K562 (cell line): ENCODE measurements around the gene FBXW7. TPM values are rescaled to one million over a fixed set of nuclear protein-coding genes. Genes with fewer than 3 reads are reported as not detected.

ENCODE experiments used
- ATAC-seq: fragments of 200-7000 bp; cut with Tn5 transposase; 3 replicates; pipeline ENCODE4 v1.9.1; 2020; ENCODE audit warnings: moderate library complexity
- BruUV-seq: library from RNA; stranded (reverse); fragments of 400-500 nt; replicated peaks from 2 replicates; lab custom pipeline; 2021; lab: Mats Ljungman, UMichigan
- CTCF ChIA-PET: fragments of 300-600 bp; formaldehyde crosslinking; extraction: SDS; loops from one replicate; lab custom pipeline; 2021; ENCODE audit warnings: low intra/inter-chr PET ratio; lab: Yijun Ruan, JAX
- POLR2A ChIA-PET: fragments of 300-600, 350-650 bp; sonication (Branson Sonifier 250); formaldehyde crosslinking; extraction: SDS; loops from one replicate; lab custom pipeline; 2021; ENCODE audit warnings: antibody characterized with exemption, inconsistent platforms; lab: Yijun Ruan, JAX
- DNase-seq, 4 experiments: peaks; one replicate each; pipeline versions ENCODE4 v3.0.0 to v3.0.0-alpha.2; 2011 to 2018; ENCODE audit warnings: low spot score in 3 of 4, mixed read lengths in 3 of 4; ENCODE audit errors: extremely low read depth in 1 of 4
- FAIRE-seq: peaks from 2 replicates; lab custom pipeline; 2011; peaks lifted over from hg19 to GRCh38; lab: Jason Lieb, UNC
- H2AFZ ChIP-seq: 2 replicates; pipeline ENCODE4 v1.6.0; 2011; ENCODE audit warnings: low read depth, low read length, control low read depth, inconsistent platforms
- H3K27ac ChIP-seq: fragments of 200-600 bp; 3 replicates; pipeline ENCODE4 v1.8.0; 2011; ENCODE audit warnings: low read depth, mild to moderate bottlenecking, control low read depth, inconsistent platforms, low read length, moderate library complexity, mixed read lengths; ENCODE audit errors: extremely low read depth
- H3K27me3 ChIP-seq, 2 experiments: fragments of 300-600 bp in 1 of 2; 2 replicates in 1 of 2; 3 replicates in 1 of 2; pipeline versions ENCODE4 v1.6.0 to v1.8.0; 2011; ENCODE audit warnings: inconsistent platforms in 2 of 2, low read length in 2 of 2, mild to moderate bottlenecking in 1 of 2, mixed read lengths in 1 of 2, moderate library complexity in 1 of 2; ENCODE audit not compliant: control insufficient read depth in 2 of 2, insufficient read depth in 2 of 2
- H3K36me3 ChIP-seq: fragments of 300-600 bp; 3 replicates; pipeline ENCODE4 v1.8.0; 2011; ENCODE audit warnings: mild to moderate bottlenecking, low read length, inconsistent platforms; ENCODE audit not compliant: control insufficient read depth, insufficient read depth
- H3K4me1 ChIP-seq, 2 experiments: fragments of 200-600 bp in 1 of 2; replicated peaks in 1 of 2; 2 replicates in 1 of 2; 3 replicates in 1 of 2; pipeline versions ENCODE4 v1.5.1 to v1.8.0; 2011; ENCODE audit warnings: inconsistent platforms in 2 of 2, low read length in 2 of 2, mild to moderate bottlenecking in 1 of 2, mixed read lengths in 1 of 2, moderate library complexity in 1 of 2; ENCODE audit not compliant: control insufficient read depth in 2 of 2, insufficient read depth in 2 of 2
- H3K4me2 ChIP-seq: 2 replicates; pipeline ENCODE4 v1.6.1; 2011; ENCODE audit warnings: low read length, control low read depth, inconsistent platforms, mixed read lengths; ENCODE audit not compliant: insufficient read depth
- H3K4me3 ChIP-seq: fragments of 200-600 bp; sonication (generic), shearing (Covaris generic); 2 replicates; pipeline ENCODE4 v1.5.1; 2016; ENCODE audit warnings: control low read depth, inconsistent platforms
- H3K79me2 ChIP-seq: fragments of 200-600 bp; 3 replicates; pipeline ENCODE4 v1.8.0; 2011; ENCODE audit warnings: low read length, inconsistent platforms; ENCODE audit not compliant: control insufficient read depth, insufficient read depth
- H3K9ac ChIP-seq, 2 experiments: 2 replicates each; pipeline versions ENCODE4 v1.6.0 to v1.6.1; 2011; ENCODE audit warnings: low read depth in 2 of 2, low read length in 2 of 2, control low read depth in 1 of 2, inconsistent platforms in 1 of 2, mild to moderate bottlenecking in 1 of 2, mixed read lengths in 1 of 2; ENCODE audit not compliant: insufficient read depth in 1 of 2
- H3K9me1 ChIP-seq: one replicate; pipeline ENCODE4 v1.6.0; 2011; ENCODE audit warnings: inconsistent platforms, mild to moderate bottlenecking, low read length, moderate library complexity; ENCODE audit not compliant: control insufficient read depth, insufficient read depth
- H3K9me3 ChIP-seq: replicated peaks from 2 replicates; pipeline ENCODE4 v1.5.1; 2011; ENCODE audit warnings: low read depth, low read length, inconsistent platforms; ENCODE audit not compliant: control insufficient read depth, insufficient read depth
- H4K20me1 ChIP-seq: replicated peaks from 2 replicates; pipeline ENCODE4 v1.6.1; 2011; ENCODE audit warnings: low read length, inconsistent platforms, mixed read lengths; ENCODE audit not compliant: control insufficient read depth, insufficient read depth
- EWSR1 ChIP-seq: fragments of 450-650 bp; IDR thresholded peaks from 2 replicates; pipeline ENCODE4 v1.6.1; 2018; ENCODE audit warnings: borderline replicate concordance, mild to moderate bottlenecking, low read depth, moderate library complexity; ENCODE audit not compliant: partially characterized antibody
- NR2C2 ChIP-seq, 2 experiments: fragments of 200-800 bp in 1 of 2; sonication (Bioruptor generic) in 1 of 2; sonication (generic) in 1 of 2; formaldehyde crosslinking in 1 of 2; IDR thresholded peaks; 2 replicates each; pipeline versions ENCODE4 v1.6.1 to v1.8.0; 2016 to 2022; ENCODE audit warnings: mild to moderate bottlenecking in 1 of 2, missing compliant biosample characterization in 1 of 2, missing genetic modification characterization in 1 of 2, missing genetic modification reagents in 1 of 2
- WGBS: fragments of 100-300 bp; shearing (Covaris generic); methylation state at CpG from one replicate; pipeline ENCODE4 v1.1.6; 2016; ENCODE audit warnings: low coverage, mixed read lengths; ENCODE audit not compliant: insufficient coverage; ENCODE audit errors: missing lambda C conversion rate; 5-methylcytosine and 5-hydroxymethylcytosine counted together
- in situ Hi-C: fragments of 300-500 bp; cut with MboI; formaldehyde crosslinking; loops from 4 replicates; pipeline ENCODE4 v1.15.0; 2018; ENCODE audit warnings: inconsistent platforms, mixed read lengths
- intact Hi-C: fragments of 100-400 bp; cut with micrococcal nuclease; formaldehyde crosslinking; loops from 2 replicates; pipeline ENCODE4 v1.14.2; 2022
- polyA plus RNA-seq, 8 experiments: library from polyadenylated mRNA; depleted of rRNA in 4 of 8; stranded (reverse) in 5 of 8; unstranded in 3 of 8; fragments of >200 nt; fragmentation: Nextera tagmentation in 2 of 8; fragmentation: Illumina TruSeq in 1 of 8; extraction: Ambion mirVana in 2 of 8; extraction: Trizol in 1 of 8; gene quantifications; 2 replicates each; pipeline versions ENCODE4 v1.2.1 to v1.2.3, GENCODE V29; 2011 to 2014; ENCODE audit warnings: inconsistent platforms in 1 of 8, missing spikeins in 1 of 8
- total RNA-seq, 7 experiments: library from RNA; depleted of rRNA in 6 of 7; stranded (reverse); fragments of >200 nt in 6 of 7; fragmentation: Illumina TruSeq in 2 of 7; extraction: Trizol in 2 of 7; gene quantifications; 2 replicates each; pipeline versions ENCODE4 v1.2.1 to v1.2.3, GENCODE V29; 2011 to 2021; ENCODE audit warnings: low replicate concordance in 1 of 7
- TF ChIP-seq, protein P1 (sequence below): sonication (generic); IDR thresholded peaks from 2 replicates; pipeline ENCODE4 v1.6.1; 2016
- TF ChIP-seq, protein P2 (sequence below): fragments of 450-650 bp; IDR thresholded peaks from 2 replicates; pipeline ENCODE4 v1.6.1; 2016; ENCODE audit warnings: mild to moderate bottlenecking, moderate library complexity

Gene FBXW7
- total and polyA plus RNA-seq, 9 of the 15 experiments (the other 6 are each of a cell fraction or from before 2014, with no cell fraction given): 6.8 to 44.2 (median 16.4) TPM

DNA sequence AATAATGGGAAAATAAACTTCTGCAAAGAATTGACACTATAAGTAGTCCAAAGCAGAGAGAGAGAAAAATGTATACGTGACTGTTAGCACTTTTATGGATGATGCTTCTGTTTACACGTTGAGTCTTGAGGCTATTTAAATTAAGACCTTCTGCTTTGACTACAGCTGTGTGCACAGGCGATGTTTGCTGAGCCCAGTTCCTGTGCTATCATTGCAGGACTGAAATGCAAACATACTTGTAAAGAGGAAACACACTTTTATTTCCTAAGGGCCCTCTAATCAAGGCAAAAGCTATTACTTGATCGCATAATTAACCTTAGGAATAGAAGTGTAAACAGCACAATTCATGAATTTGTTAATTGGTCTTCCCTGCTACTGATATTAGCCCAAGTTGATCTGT, 226.9 kb downstream of the FBXW7 start:
- no peak for FAIRE-seq
- TF ChIP-seq EWSR1 (no peak), NR2C2 (CRISPR knock-in tag; IDR thresholded peaks at IDR 0.05) (no peak), NR2C2 (tag; IDR thresholded peaks at IDR 0.05) (no peak)
- TF ChIP-seq, protein P1, sequence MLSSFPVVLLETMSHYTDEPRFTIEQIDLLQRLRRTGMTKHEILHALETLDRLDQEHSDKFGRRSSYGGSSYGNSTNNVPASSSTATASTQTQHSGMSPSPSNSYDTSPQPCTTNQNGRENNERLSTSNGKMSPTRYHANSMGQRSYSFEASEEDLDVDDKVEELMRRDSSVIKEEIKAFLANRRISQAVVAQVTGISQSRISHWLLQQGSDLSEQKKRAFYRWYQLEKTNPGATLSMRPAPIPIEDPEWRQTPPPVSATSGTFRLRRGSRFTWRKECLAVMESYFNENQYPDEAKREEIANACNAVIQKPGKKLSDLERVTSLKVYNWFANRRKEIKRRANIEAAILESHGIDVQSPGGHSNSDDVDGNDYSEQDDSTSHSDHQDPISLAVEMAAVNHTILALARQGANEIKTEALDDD: no peak
- TF ChIP-seq, protein P2, sequence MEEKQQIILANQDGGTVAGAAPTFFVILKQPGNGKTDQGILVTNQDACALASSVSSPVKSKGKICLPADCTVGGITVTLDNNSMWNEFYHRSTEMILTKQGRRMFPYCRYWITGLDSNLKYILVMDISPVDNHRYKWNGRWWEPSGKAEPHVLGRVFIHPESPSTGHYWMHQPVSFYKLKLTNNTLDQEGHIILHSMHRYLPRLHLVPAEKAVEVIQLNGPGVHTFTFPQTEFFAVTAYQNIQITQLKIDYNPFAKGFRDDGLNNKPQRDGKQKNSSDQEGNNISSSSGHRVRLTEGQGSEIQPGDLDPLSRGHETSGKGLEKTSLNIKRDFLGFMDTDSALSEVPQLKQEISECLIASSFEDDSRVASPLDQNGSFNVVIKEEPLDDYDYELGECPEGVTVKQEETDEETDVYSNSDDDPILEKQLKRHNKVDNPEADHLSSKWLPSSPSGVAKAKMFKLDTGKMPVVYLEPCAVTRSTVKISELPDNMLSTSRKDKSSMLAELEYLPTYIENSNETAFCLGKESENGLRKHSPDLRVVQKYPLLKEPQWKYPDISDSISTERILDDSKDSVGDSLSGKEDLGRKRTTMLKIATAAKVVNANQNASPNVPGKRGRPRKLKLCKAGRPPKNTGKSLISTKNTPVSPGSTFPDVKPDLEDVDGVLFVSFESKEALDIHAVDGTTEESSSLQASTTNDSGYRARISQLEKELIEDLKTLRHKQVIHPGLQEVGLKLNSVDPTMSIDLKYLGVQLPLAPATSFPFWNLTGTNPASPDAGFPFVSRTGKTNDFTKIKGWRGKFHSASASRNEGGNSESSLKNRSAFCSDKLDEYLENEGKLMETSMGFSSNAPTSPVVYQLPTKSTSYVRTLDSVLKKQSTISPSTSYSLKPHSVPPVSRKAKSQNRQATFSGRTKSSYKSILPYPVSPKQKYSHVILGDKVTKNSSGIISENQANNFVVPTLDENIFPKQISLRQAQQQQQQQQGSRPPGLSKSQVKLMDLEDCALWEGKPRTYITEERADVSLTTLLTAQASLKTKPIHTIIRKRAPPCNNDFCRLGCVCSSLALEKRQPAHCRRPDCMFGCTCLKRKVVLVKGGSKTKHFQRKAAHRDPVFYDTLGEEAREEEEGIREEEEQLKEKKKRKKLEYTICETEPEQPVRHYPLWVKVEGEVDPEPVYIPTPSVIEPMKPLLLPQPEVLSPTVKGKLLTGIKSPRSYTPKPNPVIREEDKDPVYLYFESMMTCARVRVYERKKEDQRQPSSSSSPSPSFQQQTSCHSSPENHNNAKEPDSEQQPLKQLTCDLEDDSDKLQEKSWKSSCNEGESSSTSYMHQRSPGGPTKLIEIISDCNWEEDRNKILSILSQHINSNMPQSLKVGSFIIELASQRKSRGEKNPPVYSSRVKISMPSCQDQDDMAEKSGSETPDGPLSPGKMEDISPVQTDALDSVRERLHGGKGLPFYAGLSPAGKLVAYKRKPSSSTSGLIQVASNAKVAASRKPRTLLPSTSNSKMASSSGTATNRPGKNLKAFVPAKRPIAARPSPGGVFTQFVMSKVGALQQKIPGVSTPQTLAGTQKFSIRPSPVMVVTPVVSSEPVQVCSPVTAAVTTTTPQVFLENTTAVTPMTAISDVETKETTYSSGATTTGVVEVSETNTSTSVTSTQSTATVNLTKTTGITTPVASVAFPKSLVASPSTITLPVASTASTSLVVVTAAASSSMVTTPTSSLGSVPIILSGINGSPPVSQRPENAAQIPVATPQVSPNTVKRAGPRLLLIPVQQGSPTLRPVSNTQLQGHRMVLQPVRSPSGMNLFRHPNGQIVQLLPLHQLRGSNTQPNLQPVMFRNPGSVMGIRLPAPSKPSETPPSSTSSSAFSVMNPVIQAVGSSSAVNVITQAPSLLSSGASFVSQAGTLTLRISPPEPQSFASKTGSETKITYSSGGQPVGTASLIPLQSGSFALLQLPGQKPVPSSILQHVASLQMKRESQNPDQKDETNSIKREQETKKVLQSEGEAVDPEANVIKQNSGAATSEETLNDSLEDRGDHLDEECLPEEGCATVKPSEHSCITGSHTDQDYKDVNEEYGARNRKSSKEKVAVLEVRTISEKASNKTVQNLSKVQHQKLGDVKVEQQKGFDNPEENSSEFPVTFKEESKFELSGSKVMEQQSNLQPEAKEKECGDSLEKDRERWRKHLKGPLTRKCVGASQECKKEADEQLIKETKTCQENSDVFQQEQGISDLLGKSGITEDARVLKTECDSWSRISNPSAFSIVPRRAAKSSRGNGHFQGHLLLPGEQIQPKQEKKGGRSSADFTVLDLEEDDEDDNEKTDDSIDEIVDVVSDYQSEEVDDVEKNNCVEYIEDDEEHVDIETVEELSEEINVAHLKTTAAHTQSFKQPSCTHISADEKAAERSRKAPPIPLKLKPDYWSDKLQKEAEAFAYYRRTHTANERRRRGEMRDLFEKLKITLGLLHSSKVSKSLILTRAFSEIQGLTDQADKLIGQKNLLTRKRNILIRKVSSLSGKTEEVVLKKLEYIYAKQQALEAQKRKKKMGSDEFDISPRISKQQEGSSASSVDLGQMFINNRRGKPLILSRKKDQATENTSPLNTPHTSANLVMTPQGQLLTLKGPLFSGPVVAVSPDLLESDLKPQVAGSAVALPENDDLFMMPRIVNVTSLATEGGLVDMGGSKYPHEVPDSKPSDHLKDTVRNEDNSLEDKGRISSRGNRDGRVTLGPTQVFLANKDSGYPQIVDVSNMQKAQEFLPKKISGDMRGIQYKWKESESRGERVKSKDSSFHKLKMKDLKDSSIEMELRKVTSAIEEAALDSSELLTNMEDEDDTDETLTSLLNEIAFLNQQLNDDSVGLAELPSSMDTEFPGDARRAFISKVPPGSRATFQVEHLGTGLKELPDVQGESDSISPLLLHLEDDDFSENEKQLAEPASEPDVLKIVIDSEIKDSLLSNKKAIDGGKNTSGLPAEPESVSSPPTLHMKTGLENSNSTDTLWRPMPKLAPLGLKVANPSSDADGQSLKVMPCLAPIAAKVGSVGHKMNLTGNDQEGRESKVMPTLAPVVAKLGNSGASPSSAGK: no peak

More for the DNA sequence above, 226.9 kb downstream of the FBXW7 start:
- Histone ChIP-seq H3K4me3 (no peak overlapping the region), H3K36me3 (no peaks in the 10 kb centered on the region), H3K27ac (no peak overlapping the region), H3K4me1 (0 out of 5 replicates have a peak, but pooled peaks cover 0 to 4% of the 10 kb centered on the region in 2 experiments), H3K27me3 (peaks cover 3 to 14% of the 10 kb centered on the region in 2 experiments; a peak in 3 of 5 replicates), H3K9ac (no peak overlapping the region), H3K4me2 (no peak overlapping the region), H2AFZ (no peak overlapping the region), H3K9me1 (no peaks in the 10 kb centered on the region), H4K20me1 (no peaks in the 10 kb centered on the region), H3K9me3 (no peaks in the 10 kb centered on the region), H3K79me2 (no peaks in the 10 kb centered on the region)
- POLR2A ChIA-PET: no interaction called here
- in situ Hi-C loops (no loop called here), intact Hi-C loops (no loop called here)
- WGBS: 0% methylated on average over 4 of the region's 4 CpGs
- DNase-seq: no peak
- BruUV-seq: no TSS peak
- CTCF ChIA-PET: no interaction called here
- no peak for ATAC-seq
